Stimulated activated CD4-positive, alpha-beta T cell treated with anti-CD3 and anti-CD28 coated beads, Interleukin-1b, Interleukin-23, amount 100 ng/mL, for 24 hours (primary cell): Measurements from ENCODE around the gene PTPRJ.
A peak's percentile ranks its signal among the peaks of the same experiment; 100 is the strongest.

Experiments used
- DNase-seq, 4 experiments: peaks; one replicate each; pipeline ENCODE4 v3.0.0-alpha.2; 2020; ENCODE audit warnings: low read depth in 4 of 4, low spot score in 1 of 4

The PTPRJ gene

DNA sequence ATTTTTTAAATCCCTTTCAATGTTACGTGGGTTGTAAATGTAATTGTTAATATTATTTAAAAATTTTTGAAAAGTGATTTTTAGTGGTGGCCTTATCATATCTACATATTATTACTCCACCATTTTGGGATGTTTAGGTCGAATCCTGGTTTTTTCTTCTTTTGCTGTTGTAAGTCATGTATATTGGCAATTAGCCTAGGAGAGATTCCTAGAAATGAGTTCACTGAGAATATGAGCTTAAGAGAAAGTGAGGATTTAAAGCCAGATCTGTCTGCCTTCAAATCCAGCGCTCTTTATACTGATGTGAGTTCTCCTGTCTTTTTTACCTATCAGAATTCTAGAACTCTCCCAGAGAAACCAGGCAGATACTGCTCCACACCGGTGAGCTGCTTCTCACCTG, 56.1 kb downstream of the PTPRJ start:
- DNase-seq = no peak

GRCh38 chr11:48037709-48038468, 57.5 kb downstream of the PTPRJ start:
- no peak for DNase-seq

DNA sequence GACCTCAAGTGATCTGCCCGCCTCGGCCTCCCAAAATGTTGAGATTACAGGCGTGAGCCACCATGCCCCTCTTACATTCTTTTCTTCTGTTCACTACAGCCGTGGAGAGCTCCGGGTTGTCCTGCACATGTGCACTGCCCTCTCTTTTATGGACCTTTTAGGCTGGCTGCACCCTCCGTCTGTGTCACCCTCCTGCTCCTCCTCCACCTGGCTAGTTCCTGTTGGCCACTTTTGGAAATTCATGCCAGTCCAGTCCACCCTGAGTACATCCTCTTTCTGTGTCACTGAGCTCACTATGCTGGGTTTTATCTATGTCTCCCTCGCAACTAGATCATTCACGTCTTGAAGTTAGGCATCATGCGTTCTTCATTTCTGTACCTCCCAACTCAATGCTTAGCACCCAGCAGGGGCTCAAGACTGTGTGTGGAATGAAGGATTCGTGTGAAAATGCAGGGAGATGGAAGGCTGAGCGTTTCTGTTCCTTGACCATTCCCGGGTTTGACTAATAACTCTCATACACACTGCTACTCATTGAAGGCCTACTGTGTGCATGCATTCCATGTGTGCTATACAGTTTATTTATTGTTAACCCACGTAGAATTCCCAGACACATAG, 60.6 kb downstream of the PTPRJ start:
- DNase-seq = no peak

DNA sequence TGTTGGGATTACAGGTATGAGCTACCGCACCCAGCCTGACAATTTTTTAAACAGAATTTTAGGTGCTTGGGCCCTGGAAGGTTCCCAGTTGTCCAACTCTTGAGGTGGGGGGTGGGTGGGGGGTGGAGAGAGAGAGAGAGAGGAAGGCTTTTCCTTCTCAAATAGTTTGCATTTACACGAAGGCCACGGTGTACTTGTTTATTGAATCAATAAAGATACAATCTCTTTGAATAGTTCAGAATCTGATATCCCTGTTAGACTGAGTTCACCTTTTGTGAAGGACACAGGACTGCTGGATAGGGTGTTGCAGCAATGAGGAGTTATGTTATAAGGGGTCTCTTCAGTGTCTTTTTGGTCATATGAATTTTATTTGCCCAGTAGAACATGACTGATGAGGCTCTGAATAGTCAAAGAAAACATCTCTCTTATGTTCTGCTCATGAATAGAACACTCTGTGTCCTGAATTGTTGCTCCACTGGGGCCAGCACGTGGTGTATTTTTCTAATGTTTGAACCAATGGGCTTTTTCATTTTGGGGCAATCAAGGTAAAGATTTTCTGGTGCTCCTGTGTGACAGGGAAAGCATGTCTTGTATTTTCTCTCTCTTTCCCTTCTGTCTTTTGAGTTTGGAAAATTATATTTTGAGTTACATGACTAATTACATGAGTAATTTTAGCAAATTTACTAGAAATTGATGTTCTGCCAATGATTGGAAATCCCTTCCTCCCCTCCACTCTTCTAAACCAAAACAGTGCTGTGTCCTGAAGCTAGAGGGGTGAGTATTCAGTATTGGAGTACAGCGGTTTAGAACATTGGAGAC, 61.7 kb downstream of the PTPRJ start:
- no peak for DNase-seq

- no peak for DNase-seq
Observed at GRCh38 chr11:48043111-48043990, 63.0 kb downstream of the PTPRJ start.

DNA sequence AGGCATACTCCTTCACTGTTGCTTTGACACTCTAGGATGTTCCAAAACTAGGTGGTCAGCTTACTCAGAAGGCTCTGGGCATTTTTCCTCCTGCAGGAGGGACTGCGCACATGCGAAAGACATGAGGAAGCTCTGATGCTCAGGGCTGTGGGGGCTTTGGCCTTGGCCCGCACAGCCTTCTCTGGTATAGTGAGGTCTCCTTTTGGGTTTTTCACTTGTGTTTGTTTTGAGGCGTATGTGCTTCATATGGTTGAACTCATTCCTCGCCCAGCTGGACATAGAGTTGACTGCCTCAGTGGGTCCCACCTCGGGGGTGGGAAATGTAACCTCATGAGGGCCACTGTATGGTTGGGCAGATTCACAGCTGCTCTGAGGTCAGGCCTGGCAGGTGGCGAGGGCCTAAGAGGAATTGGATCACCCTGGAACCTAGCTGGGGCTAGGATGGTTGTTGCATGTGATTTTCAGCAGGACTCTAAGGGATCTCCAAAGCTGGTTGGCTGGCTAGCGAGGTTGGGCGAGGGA, 63.7 kb downstream of the PTPRJ start:
- DNase-seq = no peak

DNA sequence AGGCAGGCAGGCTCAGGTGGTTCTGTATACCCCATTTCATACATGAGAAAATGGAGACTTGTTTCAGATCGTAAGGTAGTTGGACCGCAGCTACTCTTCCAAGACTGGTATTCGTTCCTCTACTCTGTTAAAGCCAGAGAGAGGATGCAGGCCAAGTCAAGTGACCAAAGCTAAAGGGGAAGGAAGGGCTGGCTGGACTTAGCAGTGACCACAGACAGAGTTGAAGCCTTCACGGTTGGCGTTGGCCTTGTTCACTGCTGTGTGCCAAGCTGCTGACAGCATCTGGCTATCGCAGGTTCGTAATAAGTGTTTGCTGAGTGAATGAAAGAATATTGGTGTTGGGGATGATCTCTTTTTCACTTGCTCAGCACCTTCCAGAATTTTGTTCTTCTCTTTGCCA, 64.2 kb downstream of the PTPRJ start:
- DNase-seq = no peak

DNA sequence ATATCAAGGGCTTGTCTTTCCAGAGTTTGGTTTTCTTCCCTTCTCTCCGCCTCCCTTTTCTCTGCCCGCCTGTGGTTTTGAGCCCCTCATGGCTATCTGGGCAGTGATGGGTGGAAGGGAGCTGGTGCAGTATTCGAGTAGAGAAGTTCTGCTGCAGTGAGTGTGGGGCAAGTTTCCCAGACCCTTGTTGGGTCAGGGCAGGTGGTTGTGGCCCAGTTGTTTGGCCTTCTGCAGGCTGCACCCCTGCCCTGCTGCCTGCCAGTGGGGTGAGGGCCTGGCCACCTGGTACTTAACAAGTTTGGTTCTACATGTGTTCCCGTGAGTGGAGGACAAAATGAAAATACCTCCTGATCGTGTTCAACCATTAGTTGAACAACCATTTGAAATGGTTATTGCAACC, 65.2 kb downstream of the PTPRJ start:
- DNase-seq = no peak

DNA sequence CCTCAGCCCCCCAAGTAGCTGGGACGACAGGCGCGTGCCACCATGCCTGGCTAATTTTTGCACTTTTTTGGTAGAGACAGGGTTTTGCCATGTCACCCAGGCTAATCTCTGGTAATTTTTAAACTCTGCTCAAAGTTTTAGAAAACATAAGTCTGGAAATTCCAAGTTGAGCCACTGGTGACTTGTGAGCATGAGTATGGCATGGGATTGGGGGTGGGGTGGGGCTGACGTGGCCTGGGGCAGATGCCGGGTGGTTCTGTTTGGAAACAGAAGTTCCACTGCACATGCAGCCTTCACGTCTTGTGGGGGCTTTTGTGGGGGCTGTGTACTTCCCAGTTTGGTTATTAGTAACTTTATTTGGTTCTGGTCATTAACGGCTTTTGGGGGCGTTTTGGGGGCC, 67.3 kb downstream of the PTPRJ start:
- no peak for DNase-seq

- no peak for DNase-seq
Observed at GRCh38 chr11:48049036-48049435, 68.7 kb downstream of the PTPRJ start.

GRCh38 chr11:48050304-48050703, 69.9 kb downstream of the PTPRJ start:
- DNase-seq = no peak

DNA sequence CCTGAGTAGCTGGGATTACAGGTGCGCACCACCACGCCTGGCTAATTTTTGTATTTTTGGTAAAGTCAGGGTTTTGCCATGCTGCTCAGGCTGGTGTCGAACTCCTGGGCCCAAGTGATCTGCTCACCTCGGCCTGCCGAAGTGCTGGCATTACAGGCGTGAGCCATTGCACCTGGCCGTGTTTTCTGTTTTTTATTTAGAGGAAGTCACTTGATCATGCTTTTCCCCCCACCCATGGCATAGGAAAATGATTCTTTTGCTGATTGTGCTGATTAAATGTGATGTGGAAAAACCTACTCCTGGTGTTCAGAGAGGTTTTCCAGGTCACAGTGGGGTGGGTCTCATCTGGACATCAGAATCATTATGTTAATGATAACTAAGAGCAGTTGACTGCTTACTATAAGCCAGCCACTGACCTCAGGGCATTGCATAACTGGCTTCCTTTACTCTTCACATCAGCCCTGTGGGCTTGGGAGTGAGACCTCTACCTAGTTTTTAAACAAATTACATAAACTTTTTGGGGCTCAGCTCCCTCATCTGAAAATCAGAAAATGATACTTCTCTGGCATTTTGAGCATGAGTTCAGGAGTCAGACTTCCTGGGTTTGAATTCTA, 71.0 kb downstream of the PTPRJ start:
- no peak for DNase-seq

GRCh38 chr11:48052183-48053044, 72.1 kb downstream of the PTPRJ start:
- DNase-seq = no peak

DNA sequence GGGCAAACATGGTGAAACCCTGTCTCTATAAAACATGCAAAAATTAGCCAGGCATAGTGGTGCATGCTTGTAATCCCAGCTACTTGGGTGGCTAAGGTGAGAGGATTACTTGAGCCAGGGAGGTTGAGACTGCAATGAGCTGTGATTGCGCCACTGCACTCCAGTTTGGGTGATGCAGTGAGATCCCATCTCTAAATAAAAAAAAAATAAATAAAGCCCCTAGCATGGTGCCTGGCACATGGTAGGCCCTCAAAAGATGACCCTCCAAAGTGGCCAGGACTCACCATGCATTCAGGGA, 74.6 kb downstream of the PTPRJ start:
- no peak for DNase-seq

DNA sequence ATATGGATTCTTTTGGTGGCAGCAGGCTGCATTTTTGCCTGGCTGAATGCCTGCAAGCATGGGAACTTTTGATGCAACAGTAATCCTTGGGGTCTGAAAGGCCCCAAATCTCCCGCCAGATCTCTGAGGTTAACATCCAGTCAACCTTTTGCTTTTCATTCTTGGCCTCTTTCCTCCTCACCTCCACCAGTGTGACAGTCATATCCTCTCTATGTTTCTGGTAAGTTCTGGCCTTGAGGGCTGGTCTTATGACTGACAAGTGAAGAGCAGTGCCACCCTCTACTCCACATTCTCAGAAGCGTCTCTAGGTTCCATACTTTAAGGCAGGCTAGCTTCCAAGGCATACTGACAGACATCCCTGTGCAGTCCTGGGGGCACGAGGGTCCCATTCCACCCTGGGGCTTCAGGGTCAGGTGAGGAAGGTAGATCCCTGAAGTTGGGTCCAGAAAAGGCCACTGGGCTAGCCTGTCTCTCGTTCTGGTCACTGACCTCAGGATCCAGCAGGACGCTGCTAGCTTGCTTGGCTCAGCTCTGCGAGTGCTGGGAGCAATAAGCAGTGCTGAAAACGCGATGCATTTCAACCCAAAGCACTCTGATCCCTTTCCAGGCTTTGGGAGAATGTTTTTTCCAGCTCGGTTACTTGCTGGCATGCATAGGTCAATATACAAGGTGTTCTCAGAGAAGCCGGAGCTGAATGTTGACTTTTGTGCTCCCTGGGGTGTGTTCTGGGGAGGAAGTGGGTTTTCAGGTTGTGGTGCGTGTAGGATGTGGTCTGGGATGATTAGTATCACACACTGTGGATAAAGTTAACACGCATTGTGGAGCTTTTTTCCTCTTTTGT, 75.2 kb downstream of the PTPRJ start:
- DNase-seq = peak in 2 of 4 experiments; percentile 22 to 48

DNA sequence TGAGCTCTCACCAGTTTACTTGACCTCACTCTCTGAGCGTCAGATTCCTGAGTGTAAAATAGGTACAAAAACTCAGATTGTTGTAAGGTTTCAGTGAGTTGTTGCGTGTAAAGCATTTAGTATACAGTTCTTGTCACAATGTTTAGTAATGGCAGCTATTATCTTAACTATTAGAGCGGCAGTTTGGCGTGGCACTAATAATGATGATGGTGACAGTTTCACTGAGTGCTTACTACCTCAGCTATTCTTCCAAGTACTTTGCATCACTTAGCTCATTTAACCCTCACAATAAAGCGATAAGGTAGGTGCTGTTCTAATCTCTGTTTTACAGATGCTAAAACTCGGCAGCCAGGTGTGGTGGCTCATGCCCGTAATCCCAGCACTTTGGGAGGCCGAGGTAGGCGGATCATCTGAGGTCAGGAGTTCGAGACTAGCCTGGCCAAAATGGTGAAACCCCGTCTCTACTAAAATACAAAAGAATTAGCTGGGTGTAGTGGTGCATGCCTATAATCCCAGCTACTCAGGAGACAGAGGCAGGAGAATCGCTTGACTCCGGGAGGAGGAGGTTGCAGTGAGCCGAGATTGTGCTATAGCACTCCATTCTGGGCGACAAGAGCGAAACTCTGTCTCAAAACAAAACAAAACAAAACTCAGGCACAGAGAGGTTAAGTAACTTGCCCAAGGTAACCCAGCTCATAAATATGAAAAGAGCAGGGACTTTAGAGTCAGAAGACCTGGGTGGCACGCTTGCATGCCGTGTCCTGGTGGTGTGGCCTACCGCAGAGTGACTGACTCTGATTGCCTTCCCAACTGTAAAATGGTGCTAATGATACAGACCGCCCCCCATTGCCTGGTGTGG, 76.2 kb downstream of the PTPRJ start:
- DNase-seq = no peak

DNA sequence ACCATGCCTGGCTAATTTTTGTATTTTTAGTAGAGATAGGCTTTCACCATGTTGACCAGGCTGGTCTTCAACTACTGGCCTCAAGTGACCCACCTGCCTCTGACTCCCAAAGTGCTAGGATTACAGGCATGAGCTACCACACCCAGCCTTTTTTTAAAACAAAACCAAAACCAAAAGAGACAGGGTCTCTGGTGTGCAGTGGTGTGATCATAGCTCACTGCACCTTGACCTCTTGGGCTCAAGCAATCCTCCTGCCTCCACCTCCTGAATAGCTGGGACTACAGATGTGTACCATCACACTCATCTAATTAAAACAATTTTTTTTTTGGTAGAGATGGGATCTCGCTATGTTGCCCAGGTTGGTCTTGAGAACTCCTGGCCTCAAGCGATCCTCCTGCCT, 77.7 kb downstream of the PTPRJ start:
- no peak for DNase-seq

GRCh38 chr11:48058788-48059187, 78.4 kb downstream of the PTPRJ start:
- DNase-seq = no peak
